GM21381 (cell line): ENCODE data around the gene FAM241B.

Experiments
- ATAC-seq: cut with Tn5 transposase; IDR thresholded peaks from one replicate; pipeline ENCODE4 v1.9.1; 2021; ENCODE audit warnings: mild to moderate bottlenecking, moderate library complexity; ENCODE audit not compliant: unreplicated experiment

FAM241B gene

GRCh38 chr10:69662901-69663300, 32.9 kb downstream of the FAM241B start:
- ATAC-seq: no peak

GRCh38 chr10:69663369-69663947, 33.4 kb downstream of the FAM241B start:
- no peak for ATAC-seq

GRCh38 chr10:69665474-69666320, 35.6 kb downstream of the FAM241B start:
- ATAC-seq: no peak

GRCh38 chr10:69666756-69667155, 36.7 kb downstream of the FAM241B start:
- no peak for ATAC-seq

GRCh38 chr10:69668721-69669120, 38.7 kb downstream of the FAM241B start:
- no peak for ATAC-seq

- ATAC-seq: no peak
Observed at GRCh38 chr10:69669409-69669808, 39.4 kb downstream of the FAM241B start.

- no peak for ATAC-seq
Observed at GRCh38 chr10:69673521-69673920, 43.5 kb downstream of the FAM241B start.

GRCh38 chr10:69674786-69675185, 44.7 kb downstream of the FAM241B start:
- no peak for ATAC-seq

- ATAC-seq: no peak
Observed at GRCh38 chr10:69676301-69676700, 46.3 kb downstream of the FAM241B start.

- ATAC-seq: no peak
Observed at GRCh38 chr10:69677985-69678654, 48.1 kb downstream of the FAM241B start.

- ATAC-seq: no peak
Observed at GRCh38 chr10:69679736-69680135, 49.7 kb downstream of the FAM241B start.

GRCh38 chr10:69680610-69681009, 50.6 kb downstream of the FAM241B start:
- no peak for ATAC-seq

GRCh38 chr10:69681436-69681835, 51.4 kb downstream of the FAM241B start:
- ATAC-seq: no peak

- ATAC-seq: no peak
Observed at GRCh38 chr10:69682955-69683474, 53.0 kb downstream of the FAM241B start.
